ENCODE measurements around the gene PLA2R1. TPM values are rescaled to one million over a fixed set of nuclear protein-coding genes. Genes with fewer than 3 reads are reported as not detected.

PLA2R1 gene
- 1 to 10 TPM; 1.4 to 2.3 TPM for total RNA-seq

GRCh38 chr2:160062292-160063005 lies at the start of gene PLA2R1:
Gene PLA2R1 (minus strand): TSS chr2:160062615. CDS start chr2:160062403, 212 bp downstream.

GRCh38 chr2:159904127-159904958 lies 158.1 kb downstream of the PLA2R1 start, which contains the start of gene LY75:
Gene LY75 (minus strand): TSS chr2:159904756.

Other genes starting within 250 kb of the PLA2R1 start
- under 1 TPM; under 0.01 TPM for gene LY75, start 157.9 kb downstream of the PLA2R1 start, total RNA-seq
- gene ITGB6, start 137.7 kb upstream of the PLA2R1 start, total RNA-seq, result under 1 TPM; under 0.01 to 0.34 TPM